AG10803 (cell line): ENCODE data around the gene HLA-DQB2.

Experiments used
- DNase-seq: peaks from one replicate; pipeline ENCODE4 v3.0.0; 2010; ENCODE audit warnings: low read depth
- H3K4me3 ChIP-seq: 2 replicates; pipeline ENCODE4 v1.5.1; 2011; ENCODE audit warnings: mild to moderate bottlenecking, low read length, control low read depth
- CTCF ChIP-seq: conservative IDR thresholded peaks from 2 replicates; pipeline ENCODE4 v1.5.1; 2011; ENCODE audit warnings: mild to moderate bottlenecking, low read length, control low read depth, inconsistent platforms

HLA-DQB2 gene

GRCh38 chr6:32716396-32716795, 46.9 kb downstream of the HLA-DQB2 start:
- no peak for DNase-seq
- no peak overlapping the region for H3K4me3 ChIP-seq
- no peak for TF ChIP-seq CTCF

GRCh38 chr6:32713241-32713640, 50.1 kb downstream of the HLA-DQB2 start:
- TF ChIP-seq CTCF = no peak
- no peak for DNase-seq
- no peak overlapping the region for H3K4me3 ChIP-seq

GRCh38 chr6:32709625-32710024, 53.7 kb downstream of the HLA-DQB2 start:
- H3K4me3 ChIP-seq = no peak overlapping the region
- DNase-seq = no peak
- no peak for TF ChIP-seq CTCF
